Measurements from ENCODE around the gene CAP2. TPM values are rescaled to one million over a fixed set of nuclear protein-coding genes. Genes with fewer than 3 reads are reported as not detected.

The CAP2 gene
- total and polyA plus RNA-seq, 12 donors: 42.0 to 211 (median 156) TPM

DNA sequence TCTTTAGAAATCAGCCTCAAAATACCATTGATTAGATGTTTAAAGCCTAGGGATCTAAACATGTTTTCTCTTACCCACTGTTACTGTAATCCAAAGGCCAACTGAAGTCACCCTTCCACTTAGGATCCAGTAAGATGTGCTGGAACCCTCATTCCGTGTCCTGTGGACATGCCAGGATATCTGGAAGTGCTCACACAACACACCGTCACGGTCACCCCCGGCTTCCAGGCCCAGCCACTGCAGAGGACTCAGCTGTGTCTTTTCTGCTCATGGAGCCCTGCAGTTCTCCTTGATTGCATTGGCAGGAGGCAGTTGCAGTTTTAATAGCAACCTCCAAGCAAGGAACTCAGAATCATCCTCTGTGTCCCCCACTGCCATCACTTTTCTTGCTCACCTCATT lies 93.3 kb downstream of the CAP2 start:
- Histone ChIP-seq H3K9me3 (no peaks in the 10 kb centered on the region), H3K36me3 (peaks cover 0 to 6% (median 0%) of the 10 kb centered on the region in 9 donors), H3K4me1 (peaks cover 0 to 47% (median 9%) of the 10 kb centered on the region in 9 donors), H3K27me3 (no peaks in the 10 kb centered on the region), H3K4me3 (no peak overlapping the region), H3K27ac (peak overlapping the region in 4 of 10 donors; percentile 16 to 50 (median 32))
- ATAC-seq (peak in 5 of 8 donors; percentile 24 to 88 (median 72)), DNase-seq (peak; percentile 23 to 35)
- intact Hi-C loops (cut with DNase I): no loop called here
- no peak for TF ChIP-seq CTCF (IDR thresholded peaks at IDR 0.05)
- 38 to 64% methylated on average over 4 of the region's 4 CpGs for WGBS, 2 donors

GRCh38 chr6:17490724-17491123 lies 97.3 kb downstream of the CAP2 start:
- Histone ChIP-seq H3K36me3 (peaks cover 0 to 6% (median 0%) of the 10 kb centered on the region in 9 donors), H3K27me3 (no peaks in the 10 kb centered on the region), H3K27ac (no peak overlapping the region), H3K4me3 (no peak overlapping the region), H3K9me3 (no peaks in the 10 kb centered on the region), H3K4me1 (peaks cover 0 to 47% (median 13%) of the 10 kb centered on the region in 9 donors)
- TF ChIP-seq CTCF (IDR thresholded peaks at IDR 0.05): no peak
- DNase-seq (no peak), ATAC-seq (no peak)
- 66 to 69% methylated on average over 4 of the region's 4 CpGs for WGBS, 2 donors
- intact Hi-C loops (cut with DNase I): no loop called here

DNA sequence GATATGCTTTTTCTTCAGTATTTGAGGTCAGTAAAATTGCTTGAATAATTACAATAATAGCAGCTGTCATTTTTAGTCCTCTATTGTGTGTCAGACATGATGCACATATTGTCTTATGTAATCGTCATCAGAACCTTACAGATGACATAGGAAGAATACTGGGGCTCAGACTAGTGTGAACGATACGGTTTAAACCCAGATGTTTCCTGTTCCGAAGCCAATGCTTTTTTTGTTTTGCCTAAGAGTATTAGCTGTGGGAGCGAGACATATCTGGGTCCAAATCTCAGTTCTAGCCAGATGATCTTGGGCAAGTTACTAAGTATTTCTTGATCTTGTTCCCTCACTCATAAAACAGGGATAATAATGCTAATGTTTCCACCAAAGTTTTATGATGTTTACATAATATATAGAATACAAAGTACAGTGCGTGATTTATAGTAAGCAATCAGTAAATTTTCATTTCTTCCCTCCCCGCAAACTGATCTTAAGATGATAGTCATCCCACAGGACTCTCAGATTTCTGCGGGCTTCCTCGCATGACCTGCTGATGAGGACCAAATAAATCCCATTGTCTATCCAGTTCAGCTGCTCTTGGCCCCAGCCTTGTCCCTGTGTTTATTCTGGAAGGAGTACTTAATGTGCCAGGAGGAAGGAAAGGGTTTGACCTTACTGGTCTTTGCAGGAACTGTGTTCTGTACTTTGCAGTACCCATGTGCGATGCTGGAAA lies 98.2 kb downstream of the CAP2 start:
- Histone ChIP-seq H3K4me1 (peaks cover 0 to 45% (median 13%) of the 10 kb centered on the region in 9 donors), H3K9me3 (no peaks in the 10 kb centered on the region), H3K4me3 (no peak overlapping the region), H3K27ac (no peak overlapping the region), H3K27me3 (no peaks in the 10 kb centered on the region), H3K36me3 (peaks cover 0 to 6% (median 0%) of the 10 kb centered on the region in 9 donors)
- WGBS, 2 donors: 55 to 77% methylated on average over 10 of the region's 10 CpGs
- ATAC-seq (peak in 3 of 8 donors; percentile 30 to 48 (median 46)), DNase-seq (no peak)
- intact Hi-C loops (cut with DNase I): no loop called here
- no peak for TF ChIP-seq CTCF (IDR thresholded peaks at IDR 0.05)

- DNase-seq (no peak), ATAC-seq (no peak)
- TF ChIP-seq CTCF (IDR thresholded peaks at IDR 0.05): no peak
- Histone ChIP-seq H3K4me3 (no peak overlapping the region), H3K36me3 (no peaks in the 10 kb centered on the region), H3K27me3 (no peaks in the 10 kb centered on the region), H3K4me1 (peaks cover 0 to 38% (median 13%) of the 10 kb centered on the region in 9 donors), H3K9me3 (no peaks in the 10 kb centered on the region), H3K27ac (peak overlapping the region in 1 of 10 donors; percentile 14)
- intact Hi-C loops (cut with DNase I): no loop called here
- 48 to 62% methylated on average over 6 of the region's 6 CpGs for WGBS, 2 donors
Measured at GRCh38 chr6:17492350-17492749, 99.0 kb downstream of the CAP2 start.
